K562 (cell line): Measurements from ENCODE around the gene G6PC3. TPM values are rescaled to one million over a fixed set of nuclear protein-coding genes. Genes with fewer than 3 reads are reported as not detected.

Experiments used
- CHD4 ChIP-seq: fragments of 200-600 bp; sonication (generic); IDR thresholded peaks from 3 replicates; pipeline ENCODE4 v1.6.1; 2012; ENCODE audit warnings: low read depth, mild to moderate bottlenecking, mixed read lengths, low read length, inconsistent platforms; ENCODE audit not compliant: insufficient read depth, insufficient replicate concordance, poor library complexity, severe bottlenecking
- MXI1 ChIP-seq: IDR thresholded peaks from 2 replicates; pipeline ENCODE4 v1.6.1; 2011; ENCODE audit warnings: low read depth, mild to moderate bottlenecking, improper control_type of control experiment, low read length
- NFE2 ChIP-seq: IDR thresholded peaks from 2 replicates; pipeline ENCODE4 v1.6.1; 2014; ENCODE audit warnings: antibody characterized with exemption, low read depth
- PHB2 ChIP-seq: fragments of 450-650 bp; IDR thresholded peaks from 2 replicates; pipeline ENCODE4 v1.6.1; 2017; ENCODE audit warnings: low read depth
- POLR2G ChIP-seq: fragments of 200-400 bp; formaldehyde crosslinking; IDR thresholded peaks from 2 replicates; pipeline ENCODE4 v1.6.1; 2017; ENCODE audit warnings: low read depth, mild to moderate bottlenecking, antibody characterized with exemption, low read length, moderate library complexity
- SMAD4 ChIP-seq: fragments of 250-450 bp; sonication (Bioruptor Pico); conservative IDR thresholded peaks from 2 replicates; pipeline ENCODE4 v1.8.0; 2021; ENCODE audit warnings: inconsistent platforms, mild to moderate bottlenecking, moderate library complexity
- polyA plus RNA-seq, 8 experiments: library from polyadenylated mRNA; depleted of rRNA in 4 of 8; stranded (reverse) in 5 of 8; unstranded in 3 of 8; fragments of >200 nt; fragmentation: Nextera tagmentation in 2 of 8; fragmentation: Illumina TruSeq in 1 of 8; extraction: Ambion mirVana in 2 of 8; extraction: Trizol in 1 of 8; gene quantifications; 2 replicates each; pipeline versions ENCODE4 v1.2.1 to v1.2.3, GENCODE V29; 2011 to 2014; ENCODE audit warnings: inconsistent platforms in 1 of 8, missing spikeins in 1 of 8
- total RNA-seq, 7 experiments: library from RNA; depleted of rRNA in 6 of 7; stranded (reverse); fragments of >200 nt in 6 of 7; fragmentation: Illumina TruSeq in 2 of 7; extraction: Trizol in 2 of 7; gene quantifications; 2 replicates each; pipeline versions ENCODE4 v1.2.1 to v1.2.3, GENCODE V29; 2011 to 2021; ENCODE audit warnings: low replicate concordance in 1 of 7
- TF ChIP-seq, protein P1 (sequence below): sonication (generic); formaldehyde crosslinking; IDR thresholded peaks from 2 replicates; pipeline ENCODE4 v1.8.1; 2023; ENCODE audit warnings: missing genetic modification reagents, mild to moderate bottlenecking, borderline replicate concordance
- TF ChIP-seq, protein P2 (sequence below): fragments of 200-800 bp; sonication (Bioruptor generic); IDR thresholded peaks from 2 replicates; pipeline ENCODE4 v1.6.1; 2016; ENCODE audit warnings: missing genetic modification characterization, missing compliant biosample characterization

The G6PC3 gene
- total and polyA plus RNA-seq, 9 of the 15 experiments (the other 6 are each of a cell fraction or from before 2014, with no cell fraction given), result 10.4 to 57.8 (median 31.1) TPM

DNA sequence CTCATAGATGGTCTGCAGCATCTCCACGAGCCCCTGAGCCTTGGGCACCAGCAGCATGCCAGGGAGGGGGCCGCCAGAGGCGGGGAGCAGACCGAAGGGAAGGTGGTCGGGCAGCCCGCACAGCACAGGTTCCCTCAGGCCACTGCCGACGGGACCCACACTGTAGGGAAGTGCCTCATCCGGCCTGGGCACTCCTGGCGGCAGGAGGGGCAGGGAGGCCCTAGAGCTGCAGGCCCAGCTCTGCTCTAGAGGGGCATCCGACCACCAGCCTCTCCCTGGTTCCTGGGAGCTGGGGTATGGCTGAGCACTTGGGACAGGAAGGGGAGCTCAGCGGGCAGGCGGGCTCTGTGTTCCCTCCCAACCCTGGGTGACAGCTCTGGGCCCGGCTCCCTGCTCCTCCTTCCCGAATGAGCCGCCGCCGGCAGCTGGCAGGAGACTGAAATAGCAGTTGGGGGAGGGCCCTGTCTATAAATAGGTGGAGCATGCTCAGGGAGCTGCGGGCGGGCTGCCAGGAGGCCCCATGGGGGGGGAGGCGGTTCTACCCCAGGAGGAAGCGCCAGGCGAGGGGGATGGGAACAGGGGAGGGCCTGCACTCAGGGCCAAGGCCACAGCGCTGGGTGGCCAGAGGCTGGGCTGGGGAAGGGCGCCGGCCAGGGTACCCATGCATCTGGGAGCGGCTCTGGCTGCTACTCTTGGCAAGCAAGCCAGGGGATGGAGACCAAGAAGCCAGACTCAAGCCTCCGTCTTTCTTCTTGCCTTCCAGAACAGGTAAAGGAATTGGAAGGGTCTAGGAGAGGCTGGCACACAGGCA, 40.5 kb downstream of the G6PC3 start (continued):
- TF ChIP-seq, protein P1, sequence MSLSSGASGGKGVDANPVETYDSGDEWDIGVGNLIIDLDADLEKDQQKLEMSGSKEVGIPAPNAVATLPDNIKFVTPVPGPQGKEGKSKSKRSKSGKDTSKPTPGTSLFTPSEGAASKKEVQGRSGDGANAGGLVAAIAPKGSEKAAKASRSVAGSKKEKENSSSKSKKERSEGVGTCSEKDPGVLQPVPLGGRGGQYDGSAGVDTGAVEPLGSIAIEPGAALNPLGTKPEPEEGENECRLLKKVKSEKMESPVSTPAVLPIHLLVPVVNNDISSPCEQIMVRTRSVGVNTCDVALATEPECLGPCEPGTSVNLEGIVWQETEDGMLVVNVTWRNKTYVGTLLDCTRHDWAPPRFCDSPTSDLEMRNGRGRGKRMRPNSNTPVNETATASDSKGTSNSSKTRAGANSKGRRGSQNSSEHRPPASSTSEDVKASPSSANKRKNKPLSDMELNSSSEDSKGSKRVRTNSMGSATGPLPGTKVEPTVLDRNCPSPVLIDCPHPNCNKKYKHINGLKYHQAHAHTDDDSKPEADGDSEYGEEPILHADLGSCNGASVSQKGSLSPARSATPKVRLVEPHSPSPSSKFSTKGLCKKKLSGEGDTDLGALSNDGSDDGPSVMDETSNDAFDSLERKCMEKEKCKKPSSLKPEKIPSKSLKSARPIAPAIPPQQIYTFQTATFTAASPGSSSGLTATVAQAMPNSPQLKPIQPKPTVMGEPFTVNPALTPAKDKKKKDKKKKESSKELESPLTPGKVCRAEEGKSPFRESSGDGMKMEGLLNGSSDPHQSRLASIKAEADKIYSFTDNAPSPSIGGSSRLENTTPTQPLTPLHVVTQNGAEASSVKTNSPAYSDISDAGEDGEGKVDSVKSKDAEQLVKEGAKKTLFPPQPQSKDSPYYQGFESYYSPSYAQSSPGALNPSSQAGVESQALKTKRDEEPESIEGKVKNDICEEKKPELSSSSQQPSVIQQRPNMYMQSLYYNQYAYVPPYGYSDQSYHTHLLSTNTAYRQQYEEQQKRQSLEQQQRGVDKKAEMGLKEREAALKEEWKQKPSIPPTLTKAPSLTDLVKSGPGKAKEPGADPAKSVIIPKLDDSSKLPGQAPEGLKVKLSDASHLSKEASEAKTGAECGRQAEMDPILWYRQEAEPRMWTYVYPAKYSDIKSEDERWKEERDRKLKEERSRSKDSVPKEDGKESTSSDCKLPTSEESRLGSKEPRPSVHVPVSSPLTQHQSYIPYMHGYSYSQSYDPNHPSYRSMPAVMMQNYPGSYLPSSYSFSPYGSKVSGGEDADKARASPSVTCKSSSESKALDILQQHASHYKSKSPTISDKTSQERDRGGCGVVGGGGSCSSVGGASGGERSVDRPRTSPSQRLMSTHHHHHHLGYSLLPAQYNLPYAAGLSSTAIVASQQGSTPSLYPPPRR (CRISPR knock-in tag), result no peak
- TF ChIP-seq PHB2, result no peak
- no peak for TF ChIP-seq MXI1
- peak; percentile 79 for TF ChIP-seq POLR2G
- TF ChIP-seq, protein P2, sequence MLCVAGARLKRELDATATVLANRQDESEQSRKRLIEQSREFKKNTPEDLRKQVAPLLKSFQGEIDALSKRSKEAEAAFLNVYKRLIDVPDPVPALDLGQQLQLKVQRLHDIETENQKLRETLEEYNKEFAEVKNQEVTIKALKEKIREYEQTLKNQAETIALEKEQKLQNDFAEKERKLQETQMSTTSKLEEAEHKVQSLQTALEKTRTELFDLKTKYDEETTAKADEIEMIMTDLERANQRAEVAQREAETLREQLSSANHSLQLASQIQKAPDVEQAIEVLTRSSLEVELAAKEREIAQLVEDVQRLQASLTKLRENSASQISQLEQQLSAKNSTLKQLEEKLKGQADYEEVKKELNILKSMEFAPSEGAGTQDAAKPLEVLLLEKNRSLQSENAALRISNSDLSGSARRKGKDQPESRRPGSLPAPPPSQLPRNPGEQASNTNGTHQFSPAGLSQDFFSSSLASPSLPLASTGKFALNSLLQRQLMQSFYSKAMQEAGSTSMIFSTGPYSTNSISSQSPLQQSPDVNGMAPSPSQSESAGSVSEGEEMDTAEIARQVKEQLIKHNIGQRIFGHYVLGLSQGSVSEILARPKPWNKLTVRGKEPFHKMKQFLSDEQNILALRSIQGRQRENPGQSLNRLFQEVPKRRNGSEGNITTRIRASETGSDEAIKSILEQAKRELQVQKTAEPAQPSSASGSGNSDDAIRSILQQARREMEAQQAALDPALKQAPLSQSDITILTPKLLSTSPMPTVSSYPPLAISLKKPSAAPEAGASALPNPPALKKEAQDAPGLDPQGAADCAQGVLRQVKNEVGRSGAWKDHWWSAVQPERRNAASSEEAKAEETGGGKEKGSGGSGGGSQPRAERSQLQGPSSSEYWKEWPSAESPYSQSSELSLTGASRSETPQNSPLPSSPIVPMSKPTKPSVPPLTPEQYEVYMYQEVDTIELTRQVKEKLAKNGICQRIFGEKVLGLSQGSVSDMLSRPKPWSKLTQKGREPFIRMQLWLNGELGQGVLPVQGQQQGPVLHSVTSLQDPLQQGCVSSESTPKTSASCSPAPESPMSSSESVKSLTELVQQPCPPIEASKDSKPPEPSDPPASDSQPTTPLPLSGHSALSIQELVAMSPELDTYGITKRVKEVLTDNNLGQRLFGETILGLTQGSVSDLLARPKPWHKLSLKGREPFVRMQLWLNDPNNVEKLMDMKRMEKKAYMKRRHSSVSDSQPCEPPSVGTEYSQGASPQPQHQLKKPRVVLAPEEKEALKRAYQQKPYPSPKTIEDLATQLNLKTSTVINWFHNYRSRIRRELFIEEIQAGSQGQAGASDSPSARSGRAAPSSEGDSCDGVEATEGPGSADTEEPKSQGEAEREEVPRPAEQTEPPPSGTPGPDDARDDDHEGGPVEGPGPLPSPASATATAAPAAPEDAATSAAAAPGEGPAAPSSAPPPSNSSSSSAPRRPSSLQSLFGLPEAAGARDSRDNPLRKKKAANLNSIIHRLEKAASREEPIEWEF (CRISPR knock-in tag), result no peak
- no peak for TF ChIP-seq NFE2
- no peak for TF ChIP-seq CHD4
- TF ChIP-seq SMAD4 (CRISPR knock-in tag), result peak; percentile 88
